ENCODE results near the gene VSIR.

GRCh38 chr10:71719464-71720201 lies 53.7 kb downstream of the VSIR start, which contains the start of gene C10orf105:
- TF ChIP-seq, protein P1, sequence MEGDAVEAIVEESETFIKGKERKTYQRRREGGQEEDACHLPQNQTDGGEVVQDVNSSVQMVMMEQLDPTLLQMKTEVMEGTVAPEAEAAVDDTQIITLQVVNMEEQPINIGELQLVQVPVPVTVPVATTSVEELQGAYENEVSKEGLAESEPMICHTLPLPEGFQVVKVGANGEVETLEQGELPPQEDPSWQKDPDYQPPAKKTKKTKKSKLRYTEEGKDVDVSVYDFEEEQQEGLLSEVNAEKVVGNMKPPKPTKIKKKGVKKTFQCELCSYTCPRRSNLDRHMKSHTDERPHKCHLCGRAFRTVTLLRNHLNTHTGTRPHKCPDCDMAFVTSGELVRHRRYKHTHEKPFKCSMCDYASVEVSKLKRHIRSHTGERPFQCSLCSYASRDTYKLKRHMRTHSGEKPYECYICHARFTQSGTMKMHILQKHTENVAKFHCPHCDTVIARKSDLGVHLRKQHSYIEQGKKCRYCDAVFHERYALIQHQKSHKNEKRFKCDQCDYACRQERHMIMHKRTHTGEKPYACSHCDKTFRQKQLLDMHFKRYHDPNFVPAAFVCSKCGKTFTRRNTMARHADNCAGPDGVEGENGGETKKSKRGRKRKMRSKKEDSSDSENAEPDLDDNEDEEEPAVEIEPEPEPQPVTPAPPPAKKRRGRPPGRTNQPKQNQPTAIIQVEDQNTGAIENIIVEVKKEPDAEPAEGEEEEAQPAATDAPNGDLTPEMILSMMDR (IDR thresholded peaks at IDR 0.05) = no peak
- TF ChIP-seq EP300 (IDR thresholded peaks at IDR 0.05) = no peak
- TF ChIP-seq POLR2A (IDR thresholded peaks at IDR 0.05) = no peak
- no peak for TF ChIP-seq POLR2AphosphoS5 (IDR thresholded peaks at IDR 0.05)
